ENCODE results near the gene PCDHGA8. TPM values are rescaled to one million over a fixed set of nuclear protein-coding genes. Genes with fewer than 3 reads are reported as not detected.
"Not testable (repeated sequence)": the region's sequence is repeated elsewhere in the genome, so short reads cannot be mapped to it uniquely, and the experiment has no call there.

Gene PCDHGA8
- total and polyA plus RNA-seq, 2 donors (not counting 1 experiment from before 2014, with no cell fraction given): 1.1 to 4.6 TPM

GRCh38 chr5:141375444-141376155 lies 16.8 kb upstream of the PCDHGA8 start:
- H3K9me3 ChIP-seq (ENCODE audit: control insufficient read depth, insufficient read depth, low read depth, low read length); H3K27ac ChIP-seq (ENCODE audit: insufficient read depth, low read length): not testable (repeated sequence)

GRCh38 chr5:141382469-141383294 lies 9.8 kb upstream of the PCDHGA8 start, which contains the start of gene PCDHGA7:
Gene PCDHGA7 (plus strand): TSS chr5:141382742. CDS start chr5:141382900, 158 bp downstream.
- H3K27ac ChIP-seq (ENCODE audit: insufficient read depth, low read length): no peak within 1 kb of the TSS
- H3K4me1 ChIP-seq (ENCODE audit: control insufficient read depth, extremely low read depth, insufficient read depth, low read length): no peaks in the 10 kb centered on the region
- peak within 1 kb of the TSS; percentile 67 for H2AFZ ChIP-seq (ENCODE audit: low read length)
- peak within 1 kb of the TSS; percentile 62 to 76 (median 63) for H3K4me3 ChIP-seq (replicated peaks in 1 of 4; ENCODE audit: control extremely low read depth in 1 of 4, insufficient read depth in 1 of 4, low read depth in 3 of 4, low read length in 4 of 4)
- TF ChIP-seq CTCF (conservative IDR thresholded peaks at IDR 0.05 in 1 of 2, IDR thresholded peaks at IDR 0.05 in 1 of 2; ENCODE audit: low read depth in 1 of 2, low read length in 2 of 2) (peak; percentile 51), EZH2 (IDR thresholded peaks at IDR 0.05; ENCODE audit: low read length, missing control alignments) (no peak)
- H3K79me2 ChIP-seq (ENCODE audit: control insufficient read depth, insufficient read depth, low read length): no peaks in the 10 kb centered on the region
- DNase-seq (ENCODE audit: low read depth in 2 of 2): peak; percentile 48 to 54
- H3K9me3 ChIP-seq (ENCODE audit: control insufficient read depth, insufficient read depth, low read depth, low read length): peaks cover 2% of the 10 kb centered on the region
- peak within 1 kb of the TSS; percentile 76 for H3K4me2 ChIP-seq (ENCODE audit: extremely low read depth, insufficient read depth, low read length)
- no peaks in the 10 kb centered on the region for H3K27me3 ChIP-seq (ENCODE audit: control insufficient read depth, insufficient read depth, low read length)
- H3K36me3 ChIP-seq (ENCODE audit: control insufficient read depth, insufficient read depth, low read length): no peaks in the 10 kb centered on the region
- no peak within 1 kb of the TSS for H3K9ac ChIP-seq (ENCODE audit: insufficient read depth, low read length)
- H4K20me1 ChIP-seq (ENCODE audit: control insufficient read depth, extremely low read depth, insufficient read depth, low read length): no peaks in the 10 kb centered on the region

More at GRCh38 chr5:141375444-141376155, 16.8 kb upstream of the PCDHGA8 start:
- H2AFZ ChIP-seq (ENCODE audit: low read length); H4K20me1 ChIP-seq (ENCODE audit: control insufficient read depth, extremely low read depth, insufficient read depth, low read length); H3K9ac ChIP-seq (ENCODE audit: insufficient read depth, low read length); H3K27me3 ChIP-seq (ENCODE audit: control insufficient read depth, insufficient read depth, low read length); H3K36me3 ChIP-seq (ENCODE audit: control insufficient read depth, insufficient read depth, low read length); H3K79me2 ChIP-seq (ENCODE audit: control insufficient read depth, insufficient read depth, low read length); H3K4me2 ChIP-seq (ENCODE audit: extremely low read depth, insufficient read depth, low read length); H3K4me3 ChIP-seq (replicated peaks in 1 of 4; ENCODE audit: control extremely low read depth in 1 of 4, insufficient read depth in 1 of 4, low read depth in 3 of 4, low read length in 4 of 4); DNase-seq (ENCODE audit: low read depth in 2 of 2); H3K4me1 ChIP-seq (ENCODE audit: control insufficient read depth, extremely low read depth, insufficient read depth, low read length): not testable (repeated sequence)

DNA sequence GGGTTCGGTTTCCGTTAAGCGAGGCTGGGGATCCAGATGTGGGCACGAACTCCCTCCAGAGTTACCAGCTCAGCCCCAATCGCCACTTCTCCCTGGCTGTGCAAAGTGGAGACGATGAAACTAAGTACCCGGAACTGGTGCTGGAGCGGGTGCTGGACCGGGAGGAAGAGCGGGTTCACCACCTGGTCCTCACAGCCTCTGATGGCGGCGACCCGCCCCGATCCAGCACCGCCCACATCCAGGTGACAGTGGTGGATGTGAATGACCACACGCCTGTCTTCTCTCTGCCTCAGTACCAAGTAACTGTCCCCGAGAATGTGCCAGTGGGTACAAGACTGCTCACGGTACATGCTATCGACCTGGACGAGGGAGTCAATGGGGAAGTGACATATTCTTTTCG lies 9.1 kb upstream of the PCDHGA8 start:
- TF ChIP-seq EZH2 (IDR thresholded peaks at IDR 0.05; ENCODE audit: low read length, missing control alignments) (no peak), CTCF (conservative IDR thresholded peaks at IDR 0.05 in 1 of 2, IDR thresholded peaks at IDR 0.05 in 1 of 2; ENCODE audit: low read depth in 1 of 2, low read length in 2 of 2) (no peak)
- peaks cover 2% of the 10 kb centered on the region for H3K9me3 ChIP-seq (ENCODE audit: control insufficient read depth, insufficient read depth, low read depth, low read length)
- H2AFZ ChIP-seq (ENCODE audit: low read length): no peak overlapping the region
- H3K36me3 ChIP-seq (ENCODE audit: control insufficient read depth, insufficient read depth, low read length): no peaks in the 10 kb centered on the region
- H3K9ac ChIP-seq (ENCODE audit: insufficient read depth, low read length): no peak overlapping the region
- no peak for DNase-seq (ENCODE audit: low read depth in 2 of 2)
- peak overlapping the region; percentile 44 for H3K4me2 ChIP-seq (ENCODE audit: extremely low read depth, insufficient read depth, low read length)
- H3K27ac ChIP-seq (ENCODE audit: insufficient read depth, low read length): no peak overlapping the region
- H3K79me2 ChIP-seq (ENCODE audit: control insufficient read depth, insufficient read depth, low read length): no peaks in the 10 kb centered on the region
- no peaks in the 10 kb centered on the region for H4K20me1 ChIP-seq (ENCODE audit: control insufficient read depth, extremely low read depth, insufficient read depth, low read length)
- H3K4me3 ChIP-seq (replicated peaks in 1 of 4; ENCODE audit: control extremely low read depth in 1 of 4, insufficient read depth in 1 of 4, low read depth in 3 of 4, low read length in 4 of 4): peak overlapping the region; percentile 62 to 76 (median 63)
- no peaks in the 10 kb centered on the region for H3K4me1 ChIP-seq (ENCODE audit: control insufficient read depth, extremely low read depth, insufficient read depth, low read length)
- no peaks in the 10 kb centered on the region for H3K27me3 ChIP-seq (ENCODE audit: control insufficient read depth, insufficient read depth, low read length)
